Measurements from ENCODE around the gene HEBP2. TPM values are rescaled to one million over a fixed set of nuclear protein-coding genes. Genes with fewer than 3 reads are reported as not detected.

The HEBP2 gene
- total RNA-seq, 1 experiment from 2014 or later = 44.0 TPM

- DNase-seq (ENCODE audit: low read depth) = peak; percentile 18
Observed at GRCh38 chr6:138454981-138455706, 51.1 kb downstream of the HEBP2 start.

- DNase-seq (ENCODE audit: low read depth) = peak; percentile 71
Observed at GRCh38 chr6:138455746-138456400, 51.9 kb downstream of the HEBP2 start.

- DNase-seq (ENCODE audit: low read depth) = no peak
Observed at GRCh38 chr6:138456401-138456790, 52.4 kb downstream of the HEBP2 start.

- no peak for DNase-seq (ENCODE audit: low read depth)
Observed at GRCh38 chr6:138461647-138462046, 57.6 kb downstream of the HEBP2 start.

- no peak for DNase-seq (ENCODE audit: low read depth)
Observed at GRCh38 chr6:138464085-138464484, 60.1 kb downstream of the HEBP2 start.

GRCh38 chr6:138465007-138465645 lies 61.1 kb downstream of the HEBP2 start:
- DNase-seq (ENCODE audit: low read depth) = peak; percentile 99

GRCh38 chr6:138467901-138468300 lies 63.9 kb downstream of the HEBP2 start:
- peak; percentile 55 for DNase-seq (ENCODE audit: low read depth)

GRCh38 chr6:138468320-138469015 lies 64.4 kb downstream of the HEBP2 start:
- peak; percentile 54 for DNase-seq (ENCODE audit: low read depth)

Other genes with a start within 250 kb of the HEBP2 start
- gene ARFGEF3, start 242.3 kb upstream of the HEBP2 start, total RNA-seq (2014; rRNA removed; shearing (Covaris generic)) = 2.2 and 2.9 TPM in 2 replicates
- gene PBOV1, start 185.7 kb upstream of the HEBP2 start, total RNA-seq (2014; rRNA removed; shearing (Covaris generic)) = not detected in 2 replicates
- not detected in 2 replicates for gene SMIM28, start 26.3 kb upstream of the HEBP2 start, total RNA-seq (2014; rRNA removed; shearing (Covaris generic))
- gene NHSL1, start 95.3 kb downstream of the HEBP2 start, total RNA-seq (2014; rRNA removed; shearing (Covaris generic)) = 6.2 and 10.1 TPM in 2 replicates

Measured in M059J (cell line).